GM12892 (cell line): Measurements from ENCODE around the gene CIITA.

Experiments used
- POLR2A ChIP-seq: IDR thresholded peaks from 2 replicates; pipeline ENCODE4 v1.6.1; 2011; ENCODE audit warnings: low read depth, low read length, control low read depth
- POLR2AphosphoS5 ChIP-seq: IDR thresholded peaks from 2 replicates; pipeline ENCODE4 v1.6.1; 2011; ENCODE audit warnings: low read depth, low read length, control low read depth

DNA sequence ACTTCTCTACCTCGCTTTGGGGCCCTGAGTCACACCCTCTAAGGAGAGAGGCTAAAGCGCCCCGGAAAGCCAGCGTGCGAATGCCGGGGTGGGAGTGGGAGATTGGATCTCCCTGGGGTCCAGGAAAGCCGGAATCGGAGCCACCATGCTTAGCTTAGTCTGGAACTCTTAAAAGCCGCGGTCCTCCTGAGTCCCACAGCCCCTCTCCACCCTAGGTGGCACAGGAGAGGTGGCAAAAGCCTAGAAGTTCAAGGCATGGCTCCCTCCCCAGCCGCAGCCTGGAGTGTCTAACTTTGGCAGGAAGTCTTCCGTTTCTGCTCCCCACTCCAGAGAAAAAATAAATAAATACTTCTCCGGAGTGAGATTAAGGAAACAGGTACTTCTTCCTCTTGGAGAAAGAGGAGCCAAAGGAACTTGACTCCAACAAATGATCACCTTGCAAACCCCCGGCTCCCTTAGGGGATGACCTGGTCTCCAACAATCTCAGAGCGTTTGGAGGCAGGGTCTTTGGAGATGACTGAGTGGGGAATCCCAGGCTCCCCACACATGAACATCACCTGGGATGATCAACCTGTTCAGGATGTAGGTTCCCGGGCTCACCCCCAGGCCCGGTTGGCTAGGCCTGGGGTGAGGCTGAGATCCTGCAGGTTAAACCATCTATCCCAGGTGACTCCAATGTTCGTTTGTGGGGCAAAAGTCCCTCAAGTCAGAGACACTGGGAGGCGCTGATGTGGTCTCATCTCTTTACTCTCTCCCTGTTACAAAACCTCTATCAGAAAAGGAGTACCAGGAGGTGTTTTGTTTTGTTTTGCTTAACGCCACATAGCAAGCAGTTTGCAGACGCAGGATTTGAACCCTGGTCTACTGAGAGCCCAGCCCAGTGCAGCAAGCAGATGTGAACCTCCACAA is 2.9 kb downstream of the CIITA start:
- TF ChIP-seq POLR2AphosphoS5 (peak; percentile 66; the same call in 1 of the 2 replicates), POLR2A (peak; percentile 41; the same call in 1 of the 2 replicates)
